Effector CD8-positive, alpha-beta T cell (primary cell): ENCODE data around the gene GPR137B.

ENCODE experiments used
- DNase-seq: peaks from one replicate; lab custom pipeline; 2025; lab: John Stamatoyannopoulos, UW

GPR137B gene

DNA sequence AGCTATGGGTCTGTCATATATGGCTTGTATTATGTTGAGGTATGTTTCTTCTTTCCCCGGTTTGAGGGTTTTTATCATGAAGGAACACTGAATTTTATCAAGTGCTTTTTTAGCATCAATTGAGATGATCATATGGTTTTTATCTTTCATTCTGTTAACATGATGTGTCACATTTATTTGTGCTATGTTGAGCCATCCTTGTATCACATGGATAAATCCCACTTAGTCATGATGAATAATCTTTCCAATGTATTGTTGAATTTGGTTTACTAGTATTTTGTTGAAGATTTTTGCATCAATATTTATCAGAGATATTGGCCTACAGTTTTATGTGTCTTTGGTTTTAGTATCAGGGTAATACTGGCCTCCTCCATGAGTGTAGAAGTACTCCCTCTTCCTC lies 61.7 kb downstream of the GPR137B start:
- DNase-seq: no peak

DNA sequence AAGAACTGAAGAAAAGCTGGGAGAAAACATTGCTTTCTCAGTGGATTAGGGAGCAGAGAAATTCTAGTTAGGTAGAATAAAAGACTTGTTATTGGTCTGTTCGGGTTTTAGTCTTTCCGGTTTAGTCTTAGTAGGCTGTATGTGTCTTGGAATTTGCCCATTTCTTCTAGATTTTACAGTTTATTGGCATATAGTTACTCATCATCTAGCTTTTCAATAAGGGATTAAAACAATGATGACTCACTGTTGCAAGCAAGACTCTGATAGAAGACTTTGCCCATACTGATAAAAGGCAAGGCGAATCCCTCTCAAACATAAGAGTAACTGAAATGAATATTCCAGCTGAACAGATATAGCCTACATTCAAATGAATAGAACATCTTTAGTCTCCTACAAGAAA lies 62.3 kb downstream of the GPR137B start:
- DNase-seq: no peak

DNA sequence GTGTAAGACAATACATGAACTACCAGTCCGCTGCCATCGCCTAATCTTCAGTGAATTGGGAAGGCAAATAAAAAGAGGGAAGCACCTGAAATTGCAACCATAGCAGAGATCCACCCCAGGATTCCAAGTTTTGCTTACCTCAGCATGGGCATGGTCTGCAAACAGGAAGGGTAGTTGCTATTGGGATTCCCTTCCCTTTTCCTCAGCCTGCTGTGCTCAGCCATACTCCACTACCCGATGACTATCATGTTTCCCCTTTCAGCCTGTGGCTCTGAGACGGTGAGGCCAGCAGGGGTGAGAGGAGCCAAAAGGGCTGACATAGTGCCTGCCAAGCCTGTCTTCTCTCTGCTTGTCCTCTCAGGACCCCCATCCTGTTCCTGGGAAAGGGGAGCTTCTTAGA lies 64.2 kb downstream of the GPR137B start:
- no peak for DNase-seq

DNA sequence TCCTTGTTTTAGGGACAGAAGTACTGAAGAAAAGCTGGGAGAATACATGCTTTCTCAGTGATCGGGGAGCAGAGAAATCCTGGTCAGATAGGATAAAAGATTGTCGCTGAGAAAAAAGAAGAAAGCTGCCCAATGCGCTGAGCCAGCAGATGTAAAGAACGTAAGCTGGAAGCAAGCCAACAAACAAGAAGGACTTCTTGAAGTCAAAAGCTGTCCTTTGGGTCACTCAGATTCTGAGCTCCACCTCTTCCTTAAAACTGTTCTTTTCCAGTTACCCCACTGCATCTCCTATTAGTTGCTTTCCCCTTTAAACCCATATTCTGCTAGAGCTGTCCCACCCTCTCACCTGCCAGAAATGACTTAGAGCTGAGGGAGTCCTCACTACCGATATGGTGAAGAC lies 64.8 kb downstream of the GPR137B start:
- DNase-seq: no peak

DNA sequence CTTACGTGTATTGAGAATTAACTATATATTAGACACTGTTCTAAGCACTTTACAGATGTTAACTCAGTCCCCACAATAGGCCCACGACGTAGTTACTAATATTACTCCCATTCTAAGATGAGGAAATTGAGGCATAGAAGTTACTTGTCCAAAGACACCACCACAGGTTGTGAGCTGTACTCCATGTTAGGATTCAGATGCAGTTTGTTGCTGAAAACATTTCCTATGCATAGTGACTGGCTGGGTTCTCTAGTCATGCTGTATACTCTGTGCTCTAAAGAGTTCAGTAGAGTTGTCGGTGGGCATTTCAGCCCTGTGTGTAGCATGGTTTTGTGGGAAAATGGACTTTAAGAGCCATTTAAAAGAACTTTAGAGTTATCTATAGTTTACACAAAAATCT lies 65.2 kb downstream of the GPR137B start:
- DNase-seq: no peak

DNA sequence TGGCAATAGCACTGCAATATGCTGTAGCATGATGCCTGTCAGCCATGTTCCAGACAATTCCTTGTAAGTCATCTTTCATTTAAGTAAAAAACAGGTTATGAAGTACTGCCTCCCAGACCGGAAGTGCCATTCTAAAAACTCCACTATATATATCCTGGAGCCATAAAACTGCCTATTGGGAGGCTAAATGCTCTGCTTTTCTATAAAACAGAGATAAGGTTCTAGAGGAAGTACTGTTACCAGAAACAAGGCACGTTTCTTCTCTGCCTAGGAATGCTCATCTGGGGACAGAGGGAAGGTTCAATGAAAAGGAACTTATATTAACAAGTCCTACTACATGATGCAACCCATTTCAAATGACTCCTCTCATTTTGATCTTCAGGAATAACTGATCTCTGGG lies 66.8 kb downstream of the GPR137B start:
- DNase-seq: no peak

DNA sequence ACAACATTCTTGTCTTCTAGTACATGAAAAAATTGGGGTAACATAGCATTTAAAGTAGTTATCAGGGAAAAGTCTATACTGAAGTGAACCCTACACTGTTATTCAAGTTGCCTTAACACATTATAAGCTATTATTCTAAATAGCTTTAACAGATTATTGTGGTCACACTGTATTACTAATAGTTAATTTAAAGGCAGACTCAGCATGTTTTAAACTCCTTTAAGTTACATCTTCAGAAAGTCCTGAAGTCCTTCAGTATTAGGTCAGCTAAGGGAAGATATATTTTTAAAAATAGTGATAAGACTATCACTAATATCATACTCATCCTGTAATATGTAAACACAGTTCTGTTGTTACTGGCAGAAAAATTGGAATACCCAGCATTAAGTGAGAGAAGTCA lies 67.4 kb downstream of the GPR137B start:
- no peak for DNase-seq

DNA sequence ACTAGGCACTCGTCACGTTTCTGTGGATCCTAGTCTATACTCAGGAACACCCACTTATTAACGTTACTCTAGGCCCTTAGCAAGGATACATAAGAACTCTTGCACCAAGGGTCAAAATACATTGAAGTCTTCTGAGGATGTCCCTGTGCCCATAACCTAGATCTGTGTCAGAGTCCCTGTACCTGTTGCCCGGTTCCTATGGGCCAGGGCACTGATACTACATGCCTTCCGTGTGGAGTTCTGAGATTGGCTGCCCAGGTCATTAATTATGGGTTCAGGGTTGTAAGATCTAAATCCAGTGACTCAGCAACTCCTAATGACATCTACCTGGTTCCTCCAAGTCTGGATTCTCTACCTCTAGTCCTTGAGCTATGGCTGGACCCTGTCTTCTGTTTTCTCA lies 69.5 kb downstream of the GPR137B start:
- DNase-seq: no peak

DNA sequence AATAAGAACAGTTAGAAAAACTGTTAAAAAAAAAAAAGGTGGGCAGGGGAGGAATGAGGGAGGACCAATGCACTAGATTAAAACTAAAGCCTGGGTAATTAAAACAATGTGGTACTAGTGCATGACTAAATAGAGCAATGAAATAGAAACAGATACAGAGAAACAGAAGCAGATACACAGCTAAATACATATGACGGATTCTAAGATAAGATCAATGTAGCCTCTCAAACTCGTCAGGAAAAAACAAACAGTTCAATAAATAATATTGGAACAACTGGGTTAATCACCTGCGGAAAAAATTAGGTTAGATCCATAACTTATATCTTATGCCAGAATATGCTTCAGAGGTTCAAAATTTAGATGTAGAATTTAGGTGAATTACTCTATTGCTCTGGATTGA lies 71.2 kb downstream of the GPR137B start:
- DNase-seq: no peak

DNA sequence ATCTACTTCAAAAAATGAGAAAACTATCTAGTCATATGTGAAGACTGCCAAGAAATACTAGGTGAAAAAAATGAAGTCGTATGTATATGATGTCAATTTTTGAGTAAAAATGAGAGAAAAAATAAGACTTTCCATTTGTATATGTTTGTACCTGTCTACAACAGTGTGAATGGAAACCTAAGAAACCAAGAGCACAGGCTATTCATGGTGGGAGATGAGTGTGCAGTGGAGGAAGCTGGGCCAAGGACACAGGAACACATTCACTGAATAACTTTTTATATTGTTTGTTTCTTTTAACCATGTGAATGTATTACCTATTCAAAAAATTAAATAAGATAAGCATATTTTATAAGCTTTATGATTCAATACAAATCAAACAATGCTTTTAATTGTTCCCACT lies 72.4 kb downstream of the GPR137B start:
- no peak for DNase-seq

DNA sequence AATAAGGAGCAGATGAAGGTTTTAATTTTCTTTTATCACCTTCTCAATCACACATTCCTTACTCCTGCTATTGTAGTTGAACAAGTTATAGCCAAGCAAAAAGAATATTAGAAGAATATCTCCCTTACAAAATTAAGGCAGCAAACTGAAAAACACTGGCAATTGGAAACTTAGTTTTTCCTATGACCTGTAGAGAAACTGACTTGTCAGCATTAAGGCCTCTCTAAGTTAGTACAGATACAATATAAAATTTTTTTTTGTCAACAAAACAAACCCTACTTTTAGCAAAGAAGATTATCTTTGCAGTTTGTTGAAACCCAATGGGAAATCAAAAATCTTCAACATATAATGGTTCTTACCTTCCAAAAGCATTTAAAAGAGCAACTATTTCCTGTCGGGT lies 78.1 kb downstream of the GPR137B start:
- no peak for DNase-seq

DNA sequence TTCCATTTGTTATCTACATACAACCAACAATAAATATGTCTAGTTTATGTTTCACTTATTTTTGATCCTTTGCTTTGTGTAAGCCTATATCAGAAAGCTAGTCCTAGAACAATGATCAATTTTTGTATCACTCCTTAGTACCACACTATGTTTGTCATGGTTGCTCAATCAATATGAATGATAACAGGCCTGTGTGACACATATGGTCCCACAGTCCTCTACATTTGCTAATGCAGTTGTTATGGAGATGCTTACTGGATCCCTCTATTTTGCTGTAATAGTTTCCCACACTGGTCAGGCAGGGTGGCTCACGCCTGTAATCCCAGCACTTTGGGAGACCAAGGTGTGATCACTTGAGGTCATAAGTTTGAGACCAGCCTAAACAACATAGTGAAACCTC lies 80.3 kb downstream of the GPR137B start:
- no peak for DNase-seq

DNA sequence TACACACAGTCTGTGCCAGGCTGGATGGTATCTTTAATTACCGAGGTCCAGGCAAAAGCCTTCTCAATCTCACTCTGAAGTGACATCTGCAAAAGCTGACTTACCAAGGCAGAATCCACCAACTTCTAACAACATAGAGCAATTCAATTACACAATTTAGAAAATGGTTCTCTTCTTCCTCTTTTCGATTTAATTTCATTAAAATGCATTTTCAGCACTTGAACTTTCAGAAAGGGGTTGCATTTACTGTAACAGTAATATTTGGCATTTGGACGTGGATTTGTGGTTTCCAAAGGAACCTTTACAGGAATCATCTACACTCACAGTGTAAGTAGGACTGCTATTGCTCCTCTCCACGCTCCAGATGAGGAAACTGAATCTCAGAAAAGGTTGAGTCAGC lies 86.1 kb downstream of the GPR137B start:
- no peak for DNase-seq

DNA sequence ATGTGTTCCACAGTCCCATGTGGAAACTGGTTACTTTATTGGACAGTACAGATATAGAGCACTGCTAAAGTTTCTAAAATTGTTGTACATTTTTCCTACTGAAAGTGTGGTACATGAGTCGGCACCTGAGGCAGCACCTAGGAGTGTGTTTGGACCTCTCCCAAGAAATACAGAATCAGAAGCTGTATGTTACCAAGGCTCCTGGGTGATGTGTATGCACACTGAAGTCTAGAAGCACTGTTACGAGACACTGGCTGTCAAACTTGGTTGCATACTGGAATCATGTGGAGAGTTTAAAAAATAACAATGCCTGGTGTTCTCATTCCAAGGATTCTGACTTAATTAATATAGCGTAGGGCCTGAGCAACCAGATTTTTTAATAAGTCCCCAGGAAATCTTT lies 92.8 kb downstream of the GPR137B start:
- DNase-seq: no peak

DNA sequence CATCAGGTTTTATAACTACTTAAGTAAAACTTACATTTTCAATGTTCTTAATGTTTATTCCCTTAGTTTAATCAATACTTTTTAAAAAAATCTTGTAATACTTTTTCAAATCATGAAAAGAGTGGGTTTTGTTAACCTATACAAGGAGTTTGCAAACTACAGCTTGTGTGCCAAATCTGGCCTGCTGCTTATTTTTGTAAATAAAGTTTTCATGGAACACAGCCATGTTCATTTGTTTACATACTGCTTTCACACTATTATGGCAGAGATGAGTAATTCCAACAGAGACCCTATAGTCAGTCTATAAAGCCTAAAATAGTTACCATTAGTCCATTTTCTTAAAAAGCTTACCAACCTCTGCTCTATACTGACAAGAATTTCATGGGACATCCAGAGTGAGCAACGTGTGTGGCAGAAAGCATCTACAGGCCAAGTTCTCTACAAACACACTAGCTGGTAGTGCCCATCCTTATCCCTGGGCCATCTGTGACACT lies 96.8 kb downstream of the GPR137B start:
- no peak for DNase-seq

DNA sequence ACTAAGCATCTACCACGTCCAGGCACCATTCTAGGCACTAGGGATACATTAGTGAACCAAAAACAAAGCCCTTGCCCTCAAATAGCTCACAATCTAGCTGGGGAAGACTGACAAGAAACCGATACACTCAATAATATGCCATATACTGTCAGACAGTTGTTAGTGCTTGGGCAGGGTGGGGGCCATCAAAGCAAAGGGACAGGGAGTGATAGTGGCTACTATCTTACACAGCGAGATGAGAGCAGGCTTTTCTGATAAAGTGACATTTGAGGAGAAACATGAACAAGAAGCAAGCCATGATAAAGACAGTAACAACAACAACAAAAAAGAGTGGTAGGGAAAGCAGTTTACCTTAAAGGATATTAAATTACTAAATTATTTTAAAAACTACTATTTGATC lies 98.3 kb downstream of the GPR137B start:
- DNase-seq: no peak

DNA sequence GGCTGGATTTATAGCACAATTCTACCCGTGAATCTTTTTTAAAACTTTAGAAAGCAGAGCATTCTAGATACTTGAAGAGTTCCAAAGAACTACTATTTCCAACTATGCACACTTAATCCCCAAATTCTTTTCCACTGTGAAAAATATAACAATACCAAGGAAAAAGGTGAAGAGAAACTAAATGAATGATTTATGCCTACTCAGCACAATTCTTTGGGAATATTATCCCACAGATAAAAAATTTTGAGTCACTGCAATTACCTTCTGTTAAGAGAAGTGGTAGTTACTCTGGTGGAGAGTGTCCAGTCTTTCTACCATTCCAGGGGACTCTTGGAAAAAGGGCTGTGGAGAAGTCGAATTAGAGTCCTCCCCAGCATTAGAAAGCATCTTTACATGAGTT lies 100.2 kb downstream of the GPR137B start:
- no peak for DNase-seq

DNA sequence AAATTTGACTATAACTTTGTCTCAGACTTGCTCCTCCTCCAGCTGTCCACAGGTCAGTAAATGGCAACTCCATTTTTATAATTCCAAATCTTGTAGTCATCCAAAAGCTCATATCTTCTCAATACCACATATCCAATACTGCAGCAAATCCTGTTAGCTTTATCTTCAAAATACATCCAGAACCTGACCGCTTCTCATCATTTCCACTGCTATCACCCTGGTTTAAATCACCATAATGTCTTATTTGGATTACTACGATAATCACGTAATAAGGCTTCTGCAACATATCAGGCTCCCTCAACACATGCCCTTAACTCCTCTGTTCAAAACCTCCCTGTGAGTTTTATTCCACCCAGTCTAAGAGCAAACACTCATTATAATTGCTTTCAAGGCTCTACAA lies 104.9 kb downstream of the GPR137B start:
- no peak for DNase-seq

DNA sequence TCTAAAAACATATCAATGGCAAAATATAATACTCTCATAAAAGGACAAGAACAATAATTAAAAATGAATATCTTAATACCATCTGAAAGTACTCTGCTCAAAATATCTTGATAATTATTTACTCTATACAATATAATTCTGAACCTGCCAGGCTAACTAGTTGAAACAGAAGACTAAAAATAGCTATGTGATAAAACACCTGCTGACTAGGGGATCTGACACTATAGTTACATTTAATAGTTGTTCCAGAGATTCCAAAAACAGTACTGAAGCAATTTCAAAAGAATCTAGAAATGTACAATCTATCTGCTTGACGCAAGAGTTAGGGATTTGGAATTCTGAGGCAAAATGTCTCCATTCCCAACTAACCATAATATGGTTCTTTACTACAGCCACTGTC lies 109.2 kb downstream of the GPR137B start:
- no peak for DNase-seq

DNA sequence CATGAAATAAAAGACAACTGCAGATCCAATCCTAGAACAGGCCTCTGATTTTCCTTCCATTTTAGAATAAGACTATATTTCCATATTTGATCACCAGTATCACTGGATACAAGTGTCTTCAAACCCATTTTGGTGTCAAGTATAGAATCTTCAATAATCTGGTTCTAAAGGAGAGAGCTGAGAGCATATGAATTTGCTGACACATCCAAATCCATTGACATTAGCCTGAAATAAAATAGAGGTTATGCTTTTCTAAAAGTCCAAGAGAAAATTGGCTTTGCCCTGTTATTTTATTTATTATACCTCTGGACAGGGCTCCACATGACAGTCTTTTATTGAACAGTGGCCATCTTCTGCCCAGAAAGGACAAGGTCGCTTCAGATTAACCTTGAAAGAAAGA lies 110.8 kb downstream of the GPR137B start:
- no peak for DNase-seq

DNA sequence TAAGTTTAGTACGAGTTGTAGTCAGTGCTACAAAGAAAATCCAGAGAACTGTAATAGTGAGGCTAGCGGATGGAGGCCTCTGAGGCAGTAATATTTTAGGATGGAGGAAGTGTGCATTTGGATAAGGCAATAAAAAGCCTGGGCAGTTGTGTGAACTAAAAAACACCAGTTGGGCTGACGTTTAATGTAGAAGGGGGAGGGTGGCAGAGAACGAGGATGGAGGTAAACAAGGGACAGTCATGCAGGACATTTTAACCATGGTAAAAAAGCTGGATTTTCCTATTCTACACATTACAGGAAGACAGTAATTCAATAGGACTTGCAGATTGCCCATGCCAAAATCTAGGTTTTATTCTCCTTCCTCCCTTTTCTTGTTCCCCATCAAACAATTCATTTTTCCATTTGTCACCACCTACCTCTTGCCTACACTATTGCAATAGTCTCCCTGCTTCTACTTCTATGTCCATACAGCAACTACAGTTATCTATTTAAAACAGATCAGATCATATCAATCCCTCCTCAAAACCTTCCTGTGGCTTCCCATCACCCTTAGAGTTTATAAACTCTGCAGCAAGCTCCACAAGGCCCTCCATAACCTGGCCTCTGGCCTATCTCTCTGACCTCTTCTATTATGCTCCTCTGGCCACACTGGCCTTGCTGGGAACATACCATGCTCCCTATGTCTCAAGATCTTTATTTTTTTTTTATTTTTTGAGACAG lies 111.7 kb downstream of the GPR137B start:
- DNase-seq: no peak

DNA sequence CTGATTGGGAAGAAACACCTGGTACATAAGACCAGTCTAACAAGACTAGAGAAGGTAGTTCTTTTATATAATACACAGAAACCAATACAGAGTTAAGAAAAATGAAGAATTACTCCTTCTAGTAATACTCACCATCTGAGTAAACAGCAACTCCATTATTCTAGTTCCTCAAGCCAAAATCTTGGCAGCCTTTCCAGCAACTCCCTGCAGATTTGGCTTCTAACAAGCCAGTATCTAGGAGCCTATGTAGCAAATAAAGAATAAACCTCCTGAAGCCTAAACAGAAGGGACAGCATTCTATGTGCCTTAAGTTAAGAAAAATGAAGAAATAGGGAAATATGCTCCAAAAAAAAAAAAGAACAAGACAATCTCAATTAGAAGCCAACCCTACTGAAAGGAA lies 114.9 kb downstream of the GPR137B start:
- DNase-seq: no peak

DNA sequence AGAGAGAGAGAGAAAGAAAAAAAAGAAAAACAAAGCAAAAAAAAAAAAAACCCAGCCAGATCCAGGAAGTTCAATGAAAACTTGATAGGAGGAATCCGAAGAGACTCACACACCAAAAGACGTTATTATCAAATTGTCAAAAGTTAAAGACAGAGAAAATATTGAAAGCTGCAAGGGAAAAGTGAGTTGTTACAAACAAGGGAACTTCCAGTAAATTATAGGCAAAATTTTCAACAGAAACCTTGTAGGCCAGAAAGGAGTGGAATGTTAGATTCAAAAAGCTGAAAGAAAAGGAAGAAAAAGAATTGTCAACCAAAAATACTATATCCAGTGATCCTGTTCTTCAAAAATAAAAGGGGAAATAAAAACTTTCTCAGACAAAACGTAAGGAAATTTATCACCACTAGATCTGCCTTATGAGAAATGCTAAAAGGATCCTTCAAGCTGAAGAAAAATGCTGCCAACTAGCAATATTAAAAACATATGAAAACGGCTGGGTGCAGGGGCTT lies 115.8 kb downstream of the GPR137B start:
- no peak for DNase-seq
